HG03521 (cell line): ENCODE results near the gene CUX1.
"Not testable (repeated sequence)": the region's sequence is repeated elsewhere in the genome, so short reads cannot be mapped to it uniquely, and the experiment has no call there.

Experiments
- ATAC-seq: cut with Tn5 transposase; IDR thresholded peaks from one replicate; pipeline ENCODE4 v1.9.1; 2021; ENCODE audit warnings: mild to moderate bottlenecking, moderate library complexity; ENCODE audit not compliant: unreplicated experiment

CUX1 gene

GRCh38 chr7:102119213-102119651, 301.8 kb downstream of the CUX1 start:
- ATAC-seq, result no peak

GRCh38 chr7:102119925-102120324, 302.5 kb downstream of the CUX1 start:
- ATAC-seq, result no peak

GRCh38 chr7:102120666-102121195, 303.3 kb downstream of the CUX1 start:
- no peak for ATAC-seq

GRCh38 chr7:102122026-102122425, 304.6 kb downstream of the CUX1 start:
- ATAC-seq, result no peak

GRCh38 chr7:102125127-102125596, 307.7 kb downstream of the CUX1 start:
- no peak for ATAC-seq

- ATAC-seq, result no peak
These were observed 310.9 kb downstream of the CUX1 start for GRCh38 chr7:102128303-102128702.

- no peak for ATAC-seq
These were observed 312.4 kb downstream of the CUX1 start for GRCh38 chr7:102129636-102130370.

GRCh38 chr7:102132209-102132752, 314.9 kb downstream of the CUX1 start:
- ATAC-seq, result no peak

GRCh38 chr7:102138676-102139075, 321.2 kb downstream of the CUX1 start:
- ATAC-seq, result no peak

GRCh38 chr7:102140952-102141370, 323.5 kb downstream of the CUX1 start:
- no peak for ATAC-seq

- ATAC-seq, result not testable (repeated sequence)
These were observed 325.0 kb downstream of the CUX1 start for GRCh38 chr7:102142433-102142832.

GRCh38 chr7:102146122-102146521, 328.7 kb downstream of the CUX1 start:
- ATAC-seq, result no peak

GRCh38 chr7:102147008-102147407, 329.6 kb downstream of the CUX1 start:
- ATAC-seq, result no peak

GRCh38 chr7:102148799-102149198, 331.4 kb downstream of the CUX1 start:
- no peak for ATAC-seq

GRCh38 chr7:102149416-102149815, 332.0 kb downstream of the CUX1 start:
- no peak for ATAC-seq

GRCh38 chr7:102150266-102150665, 332.8 kb downstream of the CUX1 start:
- no peak for ATAC-seq

GRCh38 chr7:102152672-102153598, 335.5 kb downstream of the CUX1 start:
- no peak for ATAC-seq

GRCh38 chr7:102153599-102153946, 336.1 kb downstream of the CUX1 start:
- no peak for ATAC-seq

- no peak for ATAC-seq
These were observed 337.0 kb downstream of the CUX1 start for GRCh38 chr7:102154425-102154824.

- ATAC-seq, result no peak
These were observed 338.5 kb downstream of the CUX1 start for GRCh38 chr7:102155821-102156441.

GRCh38 chr7:102156867-102157266, 339.4 kb downstream of the CUX1 start:
- ATAC-seq, result no peak
